ENCODE results near the gene APBB2. TPM values are rescaled to one million over a fixed set of nuclear protein-coding genes. Genes with fewer than 3 reads are reported as not detected.

Gene APBB2
- total RNA-seq, 2 donors from 2014 or later = 56.1 to 64.8 TPM

DNA sequence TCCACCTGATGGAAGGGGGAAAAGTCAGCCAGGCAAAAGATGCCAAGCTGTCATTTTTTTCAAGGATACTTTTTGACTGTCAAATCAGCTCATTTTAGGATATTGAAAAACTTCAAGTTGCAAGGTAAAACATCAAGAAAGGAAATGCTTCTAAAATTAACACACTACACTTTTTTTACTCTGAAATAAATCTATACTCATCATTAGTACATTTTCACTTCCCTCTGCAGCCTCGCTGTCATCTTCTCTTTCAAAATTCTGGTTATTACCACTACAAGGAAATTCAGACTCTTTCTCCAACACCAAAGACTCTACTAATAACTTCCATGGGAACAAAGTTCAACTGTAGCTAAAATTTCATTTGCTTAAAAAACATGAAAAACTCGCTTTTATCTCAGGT is 41.6 kb downstream of the APBB2 start:
- H3K36me3 ChIP-seq (ENCODE audit: control insufficient read depth, insufficient read depth, low read length) = no peaks in the 10 kb centered on the region
- H3K36me3 Mint-ChIP-seq (ENCODE audit: low read depth) = peaks cover 4% of the 10 kb centered on the region
- 92% methylated on average over 2 of the region's 2 CpGs for WGBS, 2 experiments (ENCODE audit: insufficient coverage in 1 of 2, insufficient read length in 1 of 2)
- no peaks in the 10 kb centered on the region for H3K9me3 ChIP-seq (ENCODE audit: control insufficient read depth, low read length)
- no peak overlapping the region for H3K27ac ChIP-seq (ENCODE audit: low read depth, low read length)
- H3K27me3 Mint-ChIP-seq (ENCODE audit: insufficient read depth) = no peaks in the 10 kb centered on the region
- no peak overlapping the region for H3K9ac ChIP-seq (ENCODE audit: extremely low read depth, low read length, poor library complexity, severe bottlenecking)
- TF ChIP-seq CTCF (conservative IDR thresholded peaks at IDR 0.05) = no peak
- no peak for DNase-seq
- H3K4me3 Mint-ChIP-seq = no peak overlapping the region
- no peak overlapping the region for H3K4me3 ChIP-seq (ENCODE audit: low read length)
- no peak overlapping the region for H3K27ac Mint-ChIP-seq
- no peaks in the 10 kb centered on the region for H3K4me1 ChIP-seq (ENCODE audit: control insufficient read depth, insufficient read depth, low read length)
- H3K27me3 ChIP-seq (ENCODE audit: control insufficient read depth, insufficient read depth, low read length, poor library complexity, severe bottlenecking) = no peaks in the 10 kb centered on the region
- peaks cover 27% of the 10 kb centered on the region for H3K4me1 Mint-ChIP-seq
- no peaks in the 10 kb centered on the region for H3K9me3 Mint-ChIP-seq

GRCh38 chr4:41169256-41169800 is 45.0 kb downstream of the APBB2 start:
- no peaks in the 10 kb centered on the region for H3K4me1 ChIP-seq (ENCODE audit: control insufficient read depth, insufficient read depth, low read length)
- no peak overlapping the region for H3K9ac ChIP-seq (ENCODE audit: extremely low read depth, low read length, poor library complexity, severe bottlenecking)
- no peak for DNase-seq
- H3K9me3 Mint-ChIP-seq = peaks cover 2% of the 10 kb centered on the region
- no peak overlapping the region for H3K27ac ChIP-seq (ENCODE audit: low read depth, low read length)
- H3K27me3 ChIP-seq (ENCODE audit: control insufficient read depth, insufficient read depth, low read length, poor library complexity, severe bottlenecking) = no peaks in the 10 kb centered on the region
- H3K4me3 ChIP-seq (ENCODE audit: low read length) = no peak overlapping the region
- H3K36me3 Mint-ChIP-seq (ENCODE audit: low read depth) = peaks cover 21% of the 10 kb centered on the region
- H3K4me3 Mint-ChIP-seq = no peak overlapping the region
- no peaks in the 10 kb centered on the region for H3K36me3 ChIP-seq (ENCODE audit: control insufficient read depth, insufficient read depth, low read length)
- WGBS, 2 experiments (ENCODE audit: insufficient coverage in 1 of 2, insufficient read length in 1 of 2) = 82% methylated on average over 4 of the region's 4 CpGs; no CpG with 5 or more reads in 1 of the 2 experiments
- no peaks in the 10 kb centered on the region for H3K27me3 Mint-ChIP-seq (ENCODE audit: insufficient read depth)
- peaks cover 39% of the 10 kb centered on the region for H3K4me1 Mint-ChIP-seq
- H3K9me3 ChIP-seq (ENCODE audit: control insufficient read depth, low read length) = no peaks in the 10 kb centered on the region
- TF ChIP-seq CTCF (conservative IDR thresholded peaks at IDR 0.05) = no peak
- H3K27ac Mint-ChIP-seq = peak overlapping the region; percentile 11

DNA sequence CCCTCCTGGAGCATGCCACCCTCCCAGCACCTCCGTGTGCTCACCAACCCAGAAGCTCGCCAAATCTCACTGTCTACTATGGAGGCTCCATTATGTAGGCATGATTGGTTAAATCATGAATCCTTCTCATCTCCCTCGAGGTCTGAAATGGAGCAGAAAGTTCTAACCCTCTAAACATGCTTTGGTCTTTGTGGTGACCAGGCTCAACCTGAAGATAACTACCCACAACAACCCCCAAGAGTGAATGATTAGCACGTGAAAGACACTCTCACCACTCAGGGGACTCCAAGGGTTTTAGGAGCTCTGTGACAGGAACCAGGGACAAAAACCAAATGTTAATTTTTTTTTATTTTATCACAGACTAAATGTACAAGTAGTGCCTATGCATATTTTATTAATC is 47.2 kb downstream of the APBB2 start:
- Histone ChIP-seq H3K9ac (ENCODE audit: extremely low read depth, low read length, poor library complexity, severe bottlenecking) (no peak overlapping the region), H3K36me3 (ENCODE audit: control insufficient read depth, insufficient read depth, low read length) (no peaks in the 10 kb centered on the region), H3K4me3 (ENCODE audit: low read length) (no peak overlapping the region), H3K27me3 (ENCODE audit: control insufficient read depth, insufficient read depth, low read length, poor library complexity, severe bottlenecking) (no peaks in the 10 kb centered on the region), H3K27ac (ENCODE audit: low read depth, low read length) (no peak overlapping the region), H3K9me3 (ENCODE audit: control insufficient read depth, low read length) (no peaks in the 10 kb centered on the region), H3K4me1 (ENCODE audit: control insufficient read depth, insufficient read depth, low read length) (no peaks in the 10 kb centered on the region)
- 92 to 100% methylated on average over 1 to 4 of the region's 4 CpGs for WGBS, 2 experiments (ENCODE audit: insufficient coverage in 1 of 2, insufficient read length in 1 of 2)
- no peak for TF ChIP-seq CTCF (conservative IDR thresholded peaks at IDR 0.05)
- DNase-seq = no peak
- no peak overlapping the region for H3K27ac Mint-ChIP-seq
- H3K36me3 Mint-ChIP-seq (ENCODE audit: low read depth) = peaks cover 21% of the 10 kb centered on the region
- H3K9me3 Mint-ChIP-seq = peaks cover 2% of the 10 kb centered on the region
- H3K27me3 Mint-ChIP-seq (ENCODE audit: insufficient read depth) = no peaks in the 10 kb centered on the region
- no peak overlapping the region for H3K4me3 Mint-ChIP-seq
- H3K4me1 Mint-ChIP-seq = peaks cover 49% of the 10 kb centered on the region

Measured in endodermal cell (in vitro differentiated cells).